HG03095 (cell line): ENCODE measurements around the gene XRCC2.
"Not testable (repeated sequence)": the region's sequence is repeated elsewhere in the genome, so short reads cannot be mapped to it uniquely, and the experiment has no call there.

Experiments used
- ATAC-seq: cut with Tn5 transposase; IDR thresholded peaks from one replicate; pipeline ENCODE4 v1.9.1; 2021; ENCODE audit warnings: moderate library complexity; ENCODE audit not compliant: unreplicated experiment

The XRCC2 gene

DNA sequence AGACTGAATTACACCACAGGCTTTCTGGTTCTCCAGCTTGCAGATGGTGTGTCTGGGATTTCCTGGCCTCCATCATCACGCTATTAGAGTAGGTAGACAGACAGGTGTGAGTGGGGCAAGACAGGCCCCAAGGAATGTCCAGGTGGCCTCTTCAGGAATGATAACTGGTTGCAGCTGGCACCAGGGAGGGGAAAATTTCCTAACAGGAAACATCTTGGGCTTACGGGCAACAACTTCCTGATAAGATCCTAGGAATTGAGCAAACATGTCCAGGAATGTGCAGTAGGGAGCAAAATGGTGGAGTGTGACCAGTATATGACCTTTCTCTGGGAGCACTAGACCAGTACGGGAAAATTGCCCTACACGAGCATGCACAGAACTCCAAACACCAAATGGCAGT is 11.3 kb downstream of the XRCC2 start:
- ATAC-seq: no peak

DNA sequence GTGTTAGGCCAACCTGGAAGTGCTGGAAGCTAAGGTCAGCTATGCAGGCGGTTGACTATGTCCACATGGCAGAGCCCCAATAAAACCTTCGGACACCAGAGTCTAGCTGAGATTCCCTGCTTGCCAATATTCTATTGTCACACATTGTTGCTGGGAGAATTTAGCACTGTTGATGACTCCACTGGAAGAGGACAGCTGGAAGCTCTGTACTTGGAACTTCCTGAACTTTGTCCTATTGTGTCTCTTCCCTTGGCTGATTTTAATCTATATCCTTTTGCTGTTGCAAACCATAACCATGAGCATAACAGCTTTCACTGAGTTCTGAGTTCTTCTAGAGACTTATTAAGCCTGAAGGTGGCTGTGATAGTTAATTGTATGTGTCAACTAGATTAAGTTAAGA is 12.0 kb downstream of the XRCC2 start:
- no peak for ATAC-seq

DNA sequence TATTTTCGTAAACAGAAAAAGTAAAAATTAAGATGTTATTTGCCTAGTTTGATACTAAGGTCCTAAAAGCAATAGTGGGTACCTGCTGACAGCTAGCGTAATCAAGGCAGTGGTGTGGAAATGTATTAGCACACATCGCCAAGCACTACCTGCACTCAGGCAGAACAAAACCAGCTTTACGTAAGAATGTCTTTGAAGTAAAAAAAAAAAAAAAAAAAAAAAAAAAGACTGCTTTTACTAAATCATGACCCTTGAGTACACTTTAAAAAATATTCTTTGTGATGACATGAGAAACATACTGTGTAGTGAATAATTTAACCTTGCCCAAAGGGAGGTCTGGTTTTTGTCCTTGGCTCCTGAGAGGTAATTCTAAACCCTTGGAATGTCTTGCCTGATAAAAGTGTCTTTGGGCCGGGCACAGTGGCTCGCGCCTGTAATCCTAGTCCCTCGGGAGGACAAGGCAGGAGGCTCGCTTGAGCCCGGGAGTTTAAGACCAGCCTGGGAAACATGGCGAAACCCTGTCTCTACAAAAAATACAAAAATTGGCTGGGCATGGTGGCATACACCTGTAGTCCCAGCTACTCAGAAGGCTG is 12.7 kb downstream of the XRCC2 start:
- no peak for ATAC-seq

DNA sequence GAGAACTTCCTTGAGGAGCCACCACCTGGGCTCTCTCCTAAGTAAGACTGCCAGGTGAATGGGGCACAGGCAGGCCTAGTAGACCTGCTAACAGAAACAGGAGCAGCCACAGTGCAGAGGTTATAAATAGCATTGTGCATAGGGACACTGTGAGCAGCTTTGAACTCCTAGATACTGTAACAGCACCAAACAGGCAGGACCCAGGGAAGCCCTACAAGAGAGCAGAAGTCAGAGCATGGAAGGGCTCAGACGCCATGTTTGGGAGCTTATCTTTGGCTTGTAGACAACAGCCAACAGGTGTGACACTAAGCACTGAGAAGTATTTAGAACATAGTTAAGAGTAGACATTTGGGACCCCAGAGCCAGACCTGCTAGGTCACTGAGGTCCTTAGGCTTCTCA is 14.5 kb downstream of the XRCC2 start:
- ATAC-seq: no peak

DNA sequence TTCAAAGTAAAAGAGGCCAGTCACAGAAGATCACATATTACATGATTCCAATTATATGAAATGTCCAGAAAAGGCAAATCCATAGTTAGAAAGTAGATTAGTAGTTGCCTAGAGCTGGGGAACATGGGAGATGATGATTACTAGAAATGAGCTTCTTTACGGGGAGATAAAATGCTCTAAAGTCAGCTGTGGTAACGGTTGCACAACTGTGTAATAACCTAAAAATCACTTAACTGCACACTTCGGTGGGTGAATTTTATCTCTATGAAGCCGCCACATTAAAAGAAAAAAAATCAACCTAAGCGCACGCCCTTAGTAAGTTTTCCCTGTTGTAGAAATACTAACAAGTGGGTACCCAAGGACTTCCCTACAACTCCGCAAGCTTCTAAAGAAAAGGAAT is 15.9 kb downstream of the XRCC2 start:
- ATAC-seq: no peak

DNA sequence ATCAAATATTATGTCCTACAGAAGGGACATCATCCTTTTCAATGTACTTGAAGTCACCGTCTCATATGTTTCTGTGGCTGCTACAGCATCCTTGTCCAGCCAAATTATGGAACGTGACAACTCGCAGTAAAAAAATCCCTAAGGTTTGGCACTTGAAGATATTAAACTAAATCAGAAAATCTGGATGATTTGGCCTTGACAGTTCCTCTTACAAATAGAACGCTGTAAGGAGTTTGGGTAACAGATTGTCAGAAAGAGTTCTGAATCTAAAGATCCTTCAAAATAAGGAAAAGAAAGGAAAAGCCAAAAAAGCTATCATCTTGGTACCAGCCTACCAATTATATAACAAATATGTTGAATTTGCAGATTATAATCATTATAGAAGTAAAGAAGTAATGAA is 21.0 kb downstream of the XRCC2 start:
- no peak for ATAC-seq

DNA sequence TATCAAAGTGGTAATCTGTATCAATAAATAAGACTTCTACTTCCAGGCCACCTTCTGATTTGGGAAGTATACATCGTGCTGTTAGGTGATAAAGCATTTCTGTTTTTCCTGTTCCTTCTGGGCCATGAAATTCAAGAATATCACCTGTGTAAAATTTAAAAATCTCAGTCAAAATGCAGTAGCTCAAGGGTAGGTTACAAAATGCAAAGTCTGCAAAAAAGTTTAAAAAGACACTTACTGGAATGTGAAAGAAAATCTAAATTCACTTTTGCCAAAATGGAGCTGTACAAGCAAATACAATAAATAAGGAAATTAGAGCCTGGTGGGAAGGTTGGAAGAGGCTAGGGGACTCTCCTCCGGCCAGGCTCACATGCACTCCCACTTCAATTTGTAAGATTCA is 26.7 kb downstream of the XRCC2 start:
- no peak for ATAC-seq

DNA sequence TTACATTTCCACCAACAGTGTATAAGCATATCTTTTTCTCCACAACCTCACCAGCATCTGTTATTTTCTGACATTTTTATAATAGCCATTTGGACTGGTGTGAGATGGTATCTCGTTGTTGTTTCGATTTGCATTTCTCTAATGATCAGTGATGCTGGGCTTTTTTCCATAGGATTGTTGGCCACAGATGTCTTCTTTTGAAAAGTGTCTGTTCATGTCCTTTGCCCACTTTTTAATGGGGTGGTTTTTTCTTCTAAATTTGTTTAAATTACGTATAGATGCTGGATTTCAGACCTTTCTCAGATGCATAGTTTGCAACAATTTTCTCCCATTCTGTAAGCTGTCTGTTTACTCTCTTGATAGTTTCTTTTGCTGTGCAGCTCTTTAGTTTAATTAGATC is 28.9 kb downstream of the XRCC2 start:
- ATAC-seq: no peak

DNA sequence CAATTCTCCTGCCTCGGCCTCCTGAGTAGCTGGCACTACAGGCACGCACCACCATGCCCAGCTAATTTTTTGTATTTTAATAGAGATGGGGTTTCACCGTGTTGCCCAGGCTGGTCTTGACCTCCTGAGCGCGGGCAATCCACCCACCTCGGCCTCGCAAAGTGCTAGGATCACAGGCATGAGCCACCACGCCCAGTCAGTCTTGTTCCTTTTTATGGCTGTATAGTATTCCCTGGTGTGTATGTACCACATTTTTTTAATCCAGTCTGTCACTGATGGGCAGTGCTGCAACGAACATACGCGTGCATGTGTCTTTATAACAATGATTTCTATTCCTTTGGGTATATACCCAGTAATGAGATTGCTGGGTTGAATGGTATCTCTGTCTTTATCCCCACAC is 29.4 kb downstream of the XRCC2 start:
- ATAC-seq: not testable (repeated sequence)

DNA sequence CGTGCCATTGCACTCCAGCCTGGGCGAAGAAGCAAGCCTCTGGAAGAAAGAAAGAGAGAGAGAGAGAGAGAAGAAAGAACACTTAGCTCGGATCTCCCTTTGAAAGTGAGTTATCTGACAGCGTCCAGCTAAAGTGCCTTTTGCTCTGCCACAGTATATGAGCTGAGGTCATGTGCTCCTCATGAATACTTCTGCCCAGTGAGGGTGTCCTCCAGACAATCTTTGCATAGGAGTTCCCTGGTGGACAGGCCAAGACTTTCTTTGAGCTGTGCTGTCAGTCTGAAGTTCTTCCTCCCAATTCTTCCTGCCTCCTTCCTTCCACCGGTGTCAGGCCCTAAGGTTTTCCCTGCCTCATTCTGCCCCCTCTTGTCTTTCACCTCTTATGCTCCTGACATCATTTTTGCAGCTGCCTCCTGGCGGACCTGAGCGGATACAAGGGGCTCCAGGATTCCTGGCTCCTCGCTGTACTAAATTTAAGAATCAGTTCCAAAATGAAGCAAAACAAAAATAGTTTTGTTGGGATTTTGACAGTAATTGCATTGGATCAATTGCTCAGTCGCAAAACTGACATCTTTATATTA is 31.9 kb downstream of the XRCC2 start:
- no peak for ATAC-seq

DNA sequence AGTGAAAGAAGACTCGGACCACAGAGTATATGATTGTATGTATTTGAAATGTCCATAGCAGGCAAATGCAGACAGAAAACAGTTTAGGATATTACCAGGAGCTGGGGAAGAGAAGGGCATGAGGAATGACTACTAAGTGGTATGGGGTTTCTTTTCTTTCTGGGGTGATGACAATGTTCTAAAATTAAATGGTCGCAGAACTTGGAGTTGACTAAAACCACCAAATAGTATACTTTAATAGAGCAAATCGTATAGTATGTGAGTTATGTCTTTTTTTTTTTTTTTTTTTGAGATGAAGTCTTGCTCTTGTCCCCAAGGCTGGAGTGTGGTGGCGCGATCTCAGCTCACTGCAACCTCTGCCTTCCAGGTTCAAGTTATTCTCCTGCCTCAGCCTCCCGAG is 34.6 kb downstream of the XRCC2 start:
- no peak for ATAC-seq

DNA sequence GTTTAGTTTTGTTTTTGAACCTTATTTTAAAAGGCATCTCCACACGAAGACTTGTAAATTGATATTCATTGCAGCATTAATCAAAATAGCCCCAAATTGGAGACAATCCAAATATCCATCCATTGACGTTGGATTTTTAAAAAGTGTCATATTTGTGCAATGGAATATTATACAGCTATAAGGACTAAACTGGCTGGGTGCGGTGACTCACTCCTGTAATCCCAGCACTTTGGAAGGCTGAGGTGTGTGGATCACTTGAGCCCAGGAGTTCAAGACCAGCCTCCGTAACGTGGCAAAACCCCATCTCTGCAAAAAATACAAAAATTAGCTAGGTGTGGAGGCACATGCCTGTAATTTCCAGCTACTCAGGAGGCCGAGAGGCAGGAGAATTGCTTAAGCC is 35.1 kb downstream of the XRCC2 start:
- no peak for ATAC-seq

DNA sequence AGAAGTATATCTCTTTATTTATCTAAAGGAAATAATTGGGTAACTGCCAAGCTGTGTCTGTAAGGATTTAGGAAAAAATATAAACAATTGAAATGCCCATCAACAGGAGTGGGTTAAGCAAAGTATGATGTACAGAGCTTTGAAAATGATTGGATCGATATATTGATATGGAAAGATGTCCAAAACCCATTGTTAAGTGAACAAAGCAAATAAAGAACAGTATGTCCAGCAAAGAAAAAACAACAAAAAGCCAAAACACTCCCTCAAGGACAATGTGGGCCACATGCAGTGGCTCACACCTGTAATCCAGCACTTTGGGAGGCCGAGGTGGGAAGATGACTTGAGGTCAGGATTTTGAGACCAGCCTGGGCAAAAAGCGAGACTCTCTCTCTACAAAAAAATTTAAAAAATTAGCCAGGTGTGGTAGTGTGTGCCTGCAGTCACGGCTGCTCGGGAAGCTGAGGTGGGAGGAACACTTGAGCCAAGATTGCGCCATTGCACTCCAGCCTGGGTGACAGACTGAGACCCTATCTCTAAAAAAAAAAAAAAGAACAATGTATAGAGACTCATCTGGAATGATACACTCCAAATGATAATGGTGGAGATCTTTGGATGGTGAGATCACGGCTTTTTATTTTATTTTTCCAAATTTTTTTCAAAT is 37.9 kb downstream of the XRCC2 start:
- ATAC-seq: no peak

DNA sequence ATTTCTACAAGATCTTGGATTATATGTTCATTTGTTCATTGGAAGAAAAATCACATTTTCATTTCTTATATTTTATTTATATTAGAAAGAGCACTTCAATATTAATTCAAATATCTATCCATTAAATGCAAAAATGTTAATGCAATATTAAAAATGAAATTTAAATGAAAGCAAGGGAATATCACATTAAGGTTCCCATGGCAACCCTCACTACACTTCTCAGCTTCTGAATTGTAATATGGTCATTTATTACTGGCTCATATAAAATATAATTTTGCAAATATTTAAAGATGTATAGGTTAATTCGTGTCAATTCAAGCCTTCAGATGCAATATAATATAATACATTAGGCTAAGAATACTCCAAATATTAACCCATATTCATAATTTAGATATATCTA is 38.8 kb downstream of the XRCC2 start:
- ATAC-seq: no peak

DNA sequence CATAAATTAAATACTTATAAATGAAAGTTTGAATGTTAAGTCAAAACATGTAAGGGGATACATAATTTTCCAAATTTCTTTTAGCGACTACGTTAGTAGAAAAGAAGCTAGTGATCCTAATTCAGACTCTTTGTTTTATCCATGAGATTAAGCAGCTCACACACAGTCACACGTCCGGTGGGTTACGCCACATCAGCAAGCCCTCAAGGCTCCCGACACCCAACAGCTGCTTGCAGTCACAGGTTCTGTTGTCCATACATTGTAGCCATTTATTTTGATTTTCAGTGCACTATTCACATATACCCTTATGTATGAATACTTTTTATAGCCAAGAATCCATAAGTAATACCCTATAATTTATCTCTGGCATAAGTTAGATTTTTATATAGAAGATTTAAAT is 39.5 kb downstream of the XRCC2 start:
- no peak for ATAC-seq

DNA sequence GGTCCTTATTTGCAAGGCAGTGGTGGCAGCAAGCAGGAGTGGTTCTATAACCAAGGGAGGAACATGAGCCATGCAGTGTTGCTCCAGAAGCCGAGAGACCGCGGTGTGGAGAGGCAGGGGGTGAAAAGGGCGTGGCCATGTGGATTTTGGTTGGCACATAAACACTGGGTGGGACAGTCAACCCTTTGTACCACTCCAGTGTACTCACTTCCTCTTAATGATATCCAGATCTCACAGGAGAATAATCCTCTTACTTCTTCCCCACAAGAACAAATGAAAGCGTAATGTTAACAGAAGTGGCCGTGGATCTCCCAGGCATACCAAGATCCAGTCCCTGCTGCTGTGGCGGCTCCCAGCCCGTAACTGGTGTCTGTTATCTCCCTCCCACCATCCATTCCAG is 42.4 kb downstream of the XRCC2 start:
- ATAC-seq: no peak

DNA sequence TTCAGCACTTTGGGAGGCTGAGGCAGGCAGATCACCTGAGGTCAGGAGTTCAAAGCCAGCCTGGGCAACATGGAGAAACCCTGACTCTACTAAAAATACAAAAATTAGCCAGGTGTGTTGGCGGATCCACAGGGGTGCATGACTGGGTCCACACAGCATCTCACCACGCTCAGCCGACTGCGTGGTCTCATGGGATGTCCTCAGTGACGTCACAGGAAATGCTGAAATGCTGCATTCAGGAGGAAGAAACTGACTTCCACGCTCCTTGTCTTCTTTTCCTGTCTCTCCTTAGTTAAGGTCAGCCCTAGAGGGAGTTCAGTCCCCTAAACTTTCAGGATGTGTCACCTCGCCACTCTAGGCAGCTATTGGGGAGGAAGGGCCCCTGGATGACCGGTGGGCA is 42.9 kb downstream of the XRCC2 start:
- no peak for ATAC-seq

DNA sequence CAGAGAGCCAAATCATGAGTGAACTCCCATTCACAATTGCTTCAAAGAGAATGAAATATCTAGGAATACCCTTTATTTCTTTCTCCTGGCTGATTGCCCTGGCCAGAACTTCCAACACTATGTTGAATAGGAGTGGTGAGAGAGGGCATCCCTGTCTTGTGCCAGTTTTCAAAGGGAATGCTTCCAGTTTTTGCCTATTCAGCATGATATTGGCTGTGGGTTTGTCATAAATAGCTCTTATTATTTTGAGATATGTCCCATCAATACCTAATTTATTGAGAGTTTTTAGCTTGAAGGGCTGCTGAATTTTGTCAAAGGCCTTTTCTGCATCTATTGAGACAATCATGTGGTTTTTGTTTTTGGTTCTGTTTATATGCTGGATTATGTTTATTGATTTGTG is 47.2 kb downstream of the XRCC2 start:
- not testable (repeated sequence) for ATAC-seq

DNA sequence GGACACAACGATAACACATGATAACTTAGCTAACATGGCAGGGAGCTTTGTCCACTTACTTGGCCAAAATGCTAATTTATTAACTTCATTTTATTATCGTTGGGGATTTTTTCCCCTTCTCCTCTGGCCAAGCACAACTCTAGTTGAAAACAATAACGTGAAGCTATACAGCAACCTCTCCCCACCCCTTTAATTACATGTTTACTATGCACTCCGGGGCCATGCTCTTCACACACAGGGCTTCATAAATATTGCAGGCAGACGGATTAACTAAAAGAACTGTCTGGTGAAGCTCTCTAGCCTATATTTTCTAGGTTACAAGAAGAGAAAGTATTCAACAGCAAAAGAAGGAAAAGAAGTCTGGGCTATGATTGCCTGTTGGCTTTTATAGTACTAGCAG is 51.7 kb downstream of the XRCC2 start:
- no peak for ATAC-seq

DNA sequence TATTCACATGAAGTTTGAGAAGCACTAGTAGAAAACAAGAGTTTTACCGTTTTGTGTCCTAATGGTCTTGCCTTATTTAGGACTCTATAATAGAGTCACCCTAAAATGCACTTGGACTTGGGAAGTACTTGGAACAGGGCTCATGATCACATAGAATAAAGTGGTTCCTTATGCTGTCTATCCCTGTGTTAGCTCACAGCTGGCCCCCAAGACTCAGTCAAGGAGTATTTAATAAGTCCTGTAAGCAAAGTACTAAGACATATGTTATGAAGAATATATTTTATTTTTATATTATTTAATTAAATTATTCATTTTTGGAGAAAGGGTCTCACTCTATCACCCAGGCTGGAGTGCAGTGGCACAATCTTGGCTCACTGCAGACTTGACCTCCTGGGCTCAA is 54.5 kb downstream of the XRCC2 start:
- ATAC-seq: no peak

DNA sequence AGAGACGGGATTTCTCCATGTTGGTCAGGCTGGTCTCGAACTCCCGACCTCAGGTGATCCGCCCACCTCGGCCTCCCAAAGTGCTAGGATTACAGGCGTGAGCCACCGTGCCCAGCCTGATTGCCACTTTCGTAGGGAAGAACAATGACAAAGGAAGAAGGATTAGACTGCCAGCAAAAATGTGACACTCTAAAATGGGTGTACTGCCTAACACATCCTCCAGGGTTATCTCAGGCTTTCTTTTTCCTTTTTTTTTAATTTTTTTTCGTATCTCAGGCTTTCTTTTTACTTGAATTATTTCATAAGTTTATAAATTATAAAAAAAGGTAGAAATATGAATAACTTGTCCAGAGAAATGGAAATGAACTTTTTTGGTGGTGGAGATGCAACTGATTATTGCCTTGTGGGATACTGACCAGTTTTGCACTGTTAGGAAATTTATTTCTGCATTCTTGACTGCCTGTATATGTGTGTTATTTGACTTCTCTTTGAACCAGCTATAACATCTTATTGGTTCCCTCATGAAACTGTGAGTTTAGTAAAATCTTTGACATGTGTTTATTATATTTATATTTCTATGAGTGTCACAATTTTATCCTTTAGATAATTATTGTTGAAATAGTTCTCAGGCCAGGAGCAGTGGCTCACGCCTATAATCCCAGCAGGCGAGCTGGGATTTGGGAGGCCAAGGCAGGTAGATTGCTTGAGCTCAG is 56.8 kb downstream of the XRCC2 start:
- ATAC-seq: no peak

DNA sequence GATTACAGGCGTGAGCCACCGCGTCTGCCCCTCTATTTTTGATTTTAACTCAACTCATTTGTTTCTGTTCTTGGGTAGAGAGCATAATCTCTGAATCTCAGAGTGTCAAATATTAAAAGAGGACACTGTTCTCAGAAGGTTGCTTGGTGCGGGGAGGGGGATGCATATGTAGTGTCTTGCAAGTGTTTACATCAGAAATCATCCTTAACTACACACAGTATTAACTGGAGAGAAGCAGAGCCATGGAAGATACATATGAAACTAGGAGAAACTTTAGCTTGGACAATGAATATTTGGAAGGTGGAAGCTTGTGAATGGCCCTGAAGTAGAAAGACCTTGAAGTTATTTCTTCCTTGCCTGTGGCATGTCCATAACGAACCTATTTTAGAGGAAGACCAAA is 57.5 kb downstream of the XRCC2 start:
- no peak for ATAC-seq
